NCI-H226 (cell line): ENCODE results near the gene HNRNPR.
A peak's percentile ranks its signal among the peaks of the same experiment; 100 is the strongest.

Experiments used
- DNase-seq: peaks from one replicate; pipeline ENCODE4 v3.0.0-alpha.2; 2015

The HNRNPR gene

GRCh38 chr1:23368562-23369334 is 24.7 kb upstream of the HNRNPR start:
- DNase-seq, result peak; percentile 93

DNA sequence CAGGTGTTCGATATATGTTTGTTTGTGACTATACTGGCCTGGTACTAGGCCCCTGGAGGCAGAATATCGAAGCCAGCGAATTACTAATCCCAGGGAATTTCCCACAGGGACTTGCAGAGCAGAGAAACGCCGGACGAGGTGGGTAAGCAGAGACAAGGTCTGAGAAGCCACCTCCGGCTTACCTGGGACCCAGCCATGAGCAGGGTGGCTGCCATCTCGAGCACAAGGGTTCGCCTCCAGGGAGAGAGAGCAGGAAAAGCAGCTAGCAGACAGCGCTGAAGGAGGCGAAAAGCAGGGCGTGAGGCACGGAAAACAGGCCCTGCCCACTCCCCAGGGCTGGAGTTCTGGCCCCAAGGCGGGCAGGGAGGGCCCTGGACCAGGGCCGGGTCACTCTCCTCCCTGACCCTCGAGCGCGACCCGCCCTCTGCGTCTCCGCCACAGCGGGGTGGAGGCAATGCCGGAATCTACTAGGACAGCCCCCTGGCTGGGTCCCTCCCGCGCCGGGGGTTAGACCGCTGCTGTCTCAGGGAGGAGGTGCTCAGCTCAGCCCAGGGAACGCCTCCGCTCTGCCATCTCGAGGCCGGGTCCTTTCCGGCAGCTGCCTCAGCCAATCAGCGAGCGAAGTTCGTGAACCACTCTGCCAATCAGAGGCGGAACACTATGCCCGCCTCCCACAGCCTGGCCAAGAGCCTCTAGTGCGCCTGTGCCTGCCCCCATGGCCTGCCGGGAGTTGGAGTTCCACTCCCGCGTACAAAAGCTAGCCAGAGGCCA is 23.9 kb upstream of the HNRNPR start:
- DNase-seq, result peak; percentile 99

DNA sequence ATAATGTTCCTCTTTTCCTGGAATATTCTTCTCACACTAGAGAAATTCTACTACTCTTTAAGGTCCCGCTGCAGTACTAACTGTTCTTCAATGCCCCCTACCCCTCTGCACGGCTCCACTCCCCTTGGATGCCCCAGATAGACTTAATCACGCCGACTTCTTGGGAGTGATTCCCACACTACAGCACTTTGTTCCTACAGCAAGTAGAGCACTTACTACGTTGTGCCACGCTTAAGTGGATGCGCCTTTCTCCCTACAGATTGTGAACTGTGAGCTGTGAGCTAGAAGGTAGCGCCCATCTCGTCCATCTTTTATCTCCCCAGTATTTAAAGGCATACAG is 23.3 kb upstream of the HNRNPR start:
- DNase-seq, result no peak

DNA sequence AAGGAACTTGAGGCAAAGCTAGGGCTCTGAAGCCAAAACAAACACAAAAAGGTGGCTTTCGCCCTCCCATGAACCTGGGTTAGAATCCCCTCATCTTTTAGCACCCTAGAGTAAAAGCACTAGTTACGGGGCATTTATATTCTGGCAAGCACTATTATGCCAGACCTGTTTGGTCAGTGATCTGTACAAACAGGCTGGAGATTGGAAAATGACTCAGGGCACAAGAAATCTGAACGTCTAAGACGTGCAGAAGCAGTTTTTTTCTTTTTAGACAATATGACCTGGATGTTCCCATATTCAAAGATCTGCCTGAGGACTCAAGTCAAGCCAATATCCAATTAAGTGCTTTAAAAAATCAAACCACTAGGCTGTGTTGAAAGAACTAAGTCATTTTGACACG is 22.5 kb upstream of the HNRNPR start:
- DNase-seq, result no peak

DNA sequence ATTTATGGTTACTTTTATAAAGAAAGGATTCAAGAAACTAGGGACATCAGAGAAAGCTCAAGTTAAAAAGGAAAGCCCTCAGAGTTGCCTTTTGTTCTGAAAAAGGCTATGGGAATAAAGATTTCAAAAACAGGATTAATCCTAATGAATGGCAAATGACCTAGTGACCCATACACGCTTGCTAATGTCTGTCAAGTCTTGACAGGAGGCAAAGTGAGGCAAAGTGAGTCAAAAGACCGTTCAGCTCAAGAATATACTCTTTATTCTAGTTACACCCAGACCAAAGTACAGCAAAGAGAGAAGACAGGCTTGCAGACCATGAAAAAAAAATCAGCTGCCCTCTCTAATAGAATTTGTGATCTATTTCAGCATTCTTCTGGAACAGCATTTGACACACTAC is 22.1 kb upstream of the HNRNPR start:
- no peak for DNase-seq

DNA sequence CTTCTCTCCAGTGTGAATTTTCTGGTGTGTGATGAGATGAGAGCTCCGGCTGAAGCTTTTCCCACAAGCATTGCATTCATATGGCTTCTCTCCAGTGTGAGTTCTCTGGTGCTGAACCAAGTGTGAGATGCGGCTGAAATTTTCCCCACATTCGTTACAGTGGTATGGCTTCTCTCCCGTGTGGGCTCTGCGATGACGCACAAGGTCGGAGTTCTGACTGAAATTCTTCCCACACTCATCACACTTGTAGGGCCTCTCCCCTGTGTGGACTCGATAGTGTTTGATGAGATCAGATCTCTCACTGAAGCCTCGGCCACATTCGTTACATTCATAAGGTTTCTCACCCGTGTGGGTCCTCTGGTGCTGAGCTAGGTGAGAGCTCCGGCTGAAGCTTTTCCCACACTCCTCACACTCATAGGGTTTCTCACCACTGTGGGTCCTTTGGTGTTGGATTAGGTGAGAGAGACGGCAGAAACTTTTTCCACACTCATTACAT is 18.2 kb upstream of the HNRNPR start:
- DNase-seq, result no peak

DNA sequence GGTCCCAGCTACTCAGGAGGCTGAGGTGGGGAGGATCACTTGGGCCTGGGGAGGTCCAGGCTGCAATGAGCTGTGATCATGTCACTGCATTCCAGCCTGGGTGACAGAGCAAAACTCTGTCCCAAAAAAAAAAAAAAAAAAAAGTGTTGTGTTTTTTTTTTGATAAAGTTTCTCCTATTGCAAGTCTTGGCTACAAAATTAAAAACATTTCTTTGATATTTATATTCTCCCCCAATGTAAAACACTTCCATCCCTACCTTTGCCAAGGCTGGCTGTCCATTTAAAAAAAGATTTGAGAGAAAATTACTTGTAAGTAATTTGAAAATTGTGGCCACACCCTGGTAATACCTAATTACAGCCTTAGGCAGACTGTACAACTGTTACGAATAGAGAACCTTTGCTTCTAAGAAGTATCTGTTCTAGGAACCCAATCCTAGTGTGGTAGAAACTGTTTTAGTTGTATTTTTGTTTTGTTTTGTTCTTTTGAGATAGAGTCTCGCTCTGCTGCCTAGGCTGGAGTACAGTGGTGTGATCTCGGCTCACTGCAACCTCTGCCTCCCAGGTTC is 14.3 kb upstream of the HNRNPR start:
- DNase-seq, result no peak

DNA sequence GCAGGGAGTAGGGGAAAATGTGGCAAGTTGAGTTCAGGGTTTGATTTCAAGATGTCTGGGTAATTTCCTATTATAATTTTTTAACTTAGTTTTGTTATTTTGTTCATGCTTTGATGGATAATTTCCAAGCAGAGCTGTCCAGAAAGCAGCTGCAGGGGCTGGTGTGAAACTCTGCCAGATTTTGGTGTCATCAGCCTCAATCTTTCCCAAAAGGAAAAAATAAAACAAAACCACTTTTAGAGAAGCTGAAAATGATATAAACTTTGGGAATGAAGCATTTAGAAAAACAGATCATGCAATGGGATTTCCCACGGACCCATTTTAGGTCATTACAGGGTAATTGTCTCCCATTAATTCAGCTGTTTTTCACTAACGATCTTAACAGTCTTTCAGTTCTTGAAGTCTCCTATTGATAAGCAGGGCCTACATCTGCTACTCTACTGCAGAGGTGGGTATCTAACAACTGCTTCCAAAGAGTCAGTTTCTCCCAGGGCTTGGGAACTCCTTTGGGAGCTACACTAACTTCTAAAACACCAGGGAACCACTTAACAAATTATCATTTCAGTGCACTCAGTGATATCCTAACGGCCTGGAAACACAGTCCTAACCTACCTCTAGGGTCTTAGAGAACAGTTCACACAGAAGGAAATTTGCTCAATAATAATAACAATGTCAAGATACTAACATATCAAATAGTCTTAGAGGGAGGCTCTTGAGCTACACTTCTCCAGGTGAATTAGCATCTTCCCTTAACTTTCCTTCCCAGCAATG is 13.2 kb upstream of the HNRNPR start:
- DNase-seq, result no peak

- no peak for DNase-seq
Observed at GRCh38 chr1:23356471-23357137, 12.5 kb upstream of the HNRNPR start.

DNA sequence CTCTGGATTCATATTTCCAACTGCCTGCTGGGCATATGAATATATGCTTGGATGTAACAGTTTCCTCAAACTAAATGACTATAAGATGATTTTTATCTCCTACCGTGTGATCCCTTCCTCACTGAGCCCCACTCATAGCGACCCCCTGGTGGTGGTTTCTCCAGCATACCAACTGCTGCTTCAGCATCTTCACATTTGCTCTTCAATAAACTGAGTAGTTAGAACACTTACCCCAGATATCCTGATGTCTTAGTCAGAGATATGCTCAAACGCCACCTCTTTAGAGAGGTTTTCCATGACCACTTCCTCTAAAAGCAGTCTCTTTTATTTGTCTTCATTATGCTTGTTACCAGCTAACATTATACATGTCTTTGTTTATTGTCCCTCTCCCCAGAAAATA is 10.2 kb upstream of the HNRNPR start:
- DNase-seq, result no peak

DNA sequence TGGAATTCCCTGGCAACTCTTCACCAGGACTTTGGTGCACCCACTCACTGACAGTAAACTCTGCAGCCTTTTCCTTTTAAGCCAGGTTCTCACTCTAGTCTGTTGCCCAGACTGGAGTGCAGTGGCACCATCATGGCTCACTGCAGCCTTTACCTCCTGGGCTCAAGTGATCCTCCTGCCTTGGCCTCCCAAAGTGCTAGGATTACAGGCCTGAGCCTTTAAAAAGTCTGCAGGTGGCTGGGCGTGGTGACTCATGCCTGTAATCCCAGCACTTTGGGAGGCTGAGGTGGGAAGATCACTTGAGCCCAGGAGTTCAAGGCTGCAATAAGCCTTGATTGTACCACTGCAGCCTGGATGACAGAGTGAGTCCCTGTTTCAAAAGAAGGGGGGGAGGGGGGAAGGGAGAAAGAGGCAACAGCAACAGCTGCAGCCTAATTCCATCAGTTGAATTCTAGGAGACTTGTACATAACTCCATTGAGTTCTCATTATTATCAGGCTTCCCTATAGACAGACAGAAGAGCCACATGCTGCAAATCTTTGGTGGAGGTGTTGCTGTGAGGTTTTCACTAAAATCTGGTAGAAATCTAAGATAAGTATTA is 8.1 kb upstream of the HNRNPR start:
- no peak for DNase-seq

- no peak for DNase-seq
Observed at GRCh38 chr1:23345920-23346319, 1.8 kb upstream of the HNRNPR start.

- no peak for DNase-seq
Observed at GRCh38 chr1:23344987-23345472, 946 bp upstream of the HNRNPR start.

GRCh38 chr1:23343221-23344110 is 618 bp downstream of the HNRNPR start:
- DNase-seq, result peak; percentile 79

GRCh38 chr1:23341931-23342692 is 2.0 kb downstream of the HNRNPR start:
- no peak for DNase-seq

DNA sequence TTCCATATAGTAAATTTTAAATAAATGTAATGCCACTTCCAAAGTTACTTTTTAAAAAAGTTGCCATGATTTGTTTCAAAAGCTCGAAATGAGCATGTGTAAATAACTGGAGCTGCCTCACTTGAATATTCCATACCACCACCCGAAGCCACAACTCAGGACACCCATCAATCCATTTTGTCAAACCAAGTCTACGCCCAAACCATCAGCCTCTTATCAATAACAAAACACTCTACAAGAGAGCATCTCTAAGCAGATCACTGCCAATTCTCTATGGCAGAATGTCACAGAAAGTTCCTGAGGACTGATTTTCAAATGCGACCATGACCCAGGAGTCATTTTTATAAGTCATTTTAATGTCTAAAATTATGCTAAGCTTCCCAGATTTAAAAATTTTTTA is 4.5 kb downstream of the HNRNPR start:
- no peak for DNase-seq

DNA sequence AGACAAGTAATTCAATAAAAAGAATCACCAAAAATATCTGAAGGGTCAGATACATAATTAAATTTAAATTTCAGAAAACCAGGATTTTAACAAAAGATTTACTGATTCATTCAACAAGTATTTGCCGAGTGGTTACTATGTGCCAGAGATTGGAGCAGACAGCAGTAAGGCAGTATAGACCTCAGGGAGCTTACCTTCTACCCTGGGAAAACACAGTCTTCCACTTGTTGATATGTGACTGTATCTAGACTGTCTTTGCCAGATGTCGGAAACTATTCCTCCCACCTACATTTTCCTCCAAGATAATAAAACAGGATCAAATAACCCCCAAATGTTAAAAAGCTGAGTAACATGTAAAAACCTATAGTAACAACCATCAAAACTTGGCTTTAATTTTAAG is 6.2 kb downstream of the HNRNPR start:
- no peak for DNase-seq

- DNase-seq, result no peak
Observed at GRCh38 chr1:23331713-23332112, 12.4 kb downstream of the HNRNPR start.

DNA sequence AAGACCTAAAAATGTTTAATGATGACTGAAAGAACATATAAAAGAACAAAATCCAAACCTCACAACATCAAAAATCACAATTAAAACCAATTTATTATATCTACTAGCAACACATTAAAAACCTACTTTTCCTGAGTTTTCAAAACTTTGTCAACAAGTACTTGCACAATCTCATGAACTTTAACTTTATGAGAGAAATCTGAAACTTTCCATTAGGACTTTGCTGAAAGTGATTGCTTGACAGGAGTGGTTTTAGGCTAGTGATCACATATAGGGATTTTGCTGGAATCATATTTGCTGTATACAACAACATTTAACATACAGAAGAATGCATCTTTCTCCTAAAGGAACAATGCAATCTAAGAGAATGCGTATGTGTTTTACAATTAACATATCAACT is 13.2 kb downstream of the HNRNPR start:
- DNase-seq, result no peak

GRCh38 chr1:23325393-23325792 is 18.7 kb downstream of the HNRNPR start:
- no peak for DNase-seq
